Astrocyte of the cerebellum (primary cell): ENCODE measurements around the gene GRB10.
A peak's percentile ranks its signal among the peaks of the same experiment; 100 is the strongest.

Experiments used
- DNase-seq: peaks from one replicate; pipeline ENCODE4 v3.0.0-alpha.2; 2011; ENCODE audit warnings: low read depth
- H3K4me3 ChIP-seq: 2 replicates; pipeline ENCODE4 v1.5.1; 2011; ENCODE audit warnings: mild to moderate bottlenecking, low read depth, low read length, moderate library complexity
- in situ Hi-C: cut with HindIII; loops from 2 replicates; pipeline ENCODE4 v1.10.0; 2017; ENCODE audit warnings: low sequenced_read_pairs
- TF ChIP-seq, protein P1 (sequence below): IDR thresholded peaks from 2 replicates; pipeline ENCODE4 v1.5.1; 2012; ENCODE audit warnings: low read length, low read depth, moderate library complexity, mild to moderate bottlenecking; ENCODE audit errors: missing control alignments

The GRB10 gene

DNA sequence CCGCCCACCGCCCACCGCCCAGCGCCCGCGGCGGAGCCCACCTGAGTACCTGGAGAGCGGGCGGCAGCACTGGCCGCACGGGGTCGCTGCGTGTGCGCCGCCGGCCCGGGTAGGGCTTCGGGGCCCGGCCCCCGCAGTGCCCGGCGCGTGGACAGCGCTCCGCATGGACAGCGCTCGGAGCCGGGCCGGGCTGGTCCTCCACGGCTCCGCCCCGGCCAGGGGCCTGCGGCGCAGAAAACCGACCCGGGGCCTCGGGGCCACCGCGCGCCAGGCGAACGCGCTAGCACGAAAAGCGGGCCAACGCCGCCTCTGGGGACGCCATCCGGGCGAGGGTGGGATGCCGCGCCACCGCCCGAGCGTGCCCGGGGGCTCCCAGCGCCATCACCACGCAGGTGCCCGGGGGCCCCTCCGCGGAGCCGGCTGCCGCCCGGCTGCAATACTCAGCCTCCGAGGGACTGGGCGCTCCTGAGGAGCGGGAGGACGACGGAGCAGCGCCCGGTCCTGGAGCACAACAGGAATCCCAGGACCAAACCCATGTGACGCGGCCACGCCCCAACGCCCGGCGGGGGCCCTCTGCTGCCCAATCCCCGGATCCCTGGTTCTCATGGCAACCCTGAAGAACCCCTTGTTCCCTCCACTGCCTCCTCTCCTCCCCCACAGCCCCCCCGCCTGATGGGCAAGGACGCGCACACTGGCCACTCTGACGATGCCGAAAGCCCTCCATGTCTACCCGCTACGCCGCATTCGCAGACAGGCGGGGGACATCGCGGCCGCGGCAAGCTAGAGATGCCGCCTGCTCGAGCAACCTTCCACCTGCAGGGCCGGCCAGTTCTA is at the start of gene GRB10:
Gene GRB10, minus strand, starts transcription at position 522 of the 834 bp plus-strand sequence. CDS start 50,574 bp downstream, outside the sequence.
- peak within 1 kb of the TSS; percentile 48 for H3K4me3 ChIP-seq
- in situ Hi-C loops, result no loop called here
- DNase-seq, result no peak
- TF ChIP-seq, protein P1, sequence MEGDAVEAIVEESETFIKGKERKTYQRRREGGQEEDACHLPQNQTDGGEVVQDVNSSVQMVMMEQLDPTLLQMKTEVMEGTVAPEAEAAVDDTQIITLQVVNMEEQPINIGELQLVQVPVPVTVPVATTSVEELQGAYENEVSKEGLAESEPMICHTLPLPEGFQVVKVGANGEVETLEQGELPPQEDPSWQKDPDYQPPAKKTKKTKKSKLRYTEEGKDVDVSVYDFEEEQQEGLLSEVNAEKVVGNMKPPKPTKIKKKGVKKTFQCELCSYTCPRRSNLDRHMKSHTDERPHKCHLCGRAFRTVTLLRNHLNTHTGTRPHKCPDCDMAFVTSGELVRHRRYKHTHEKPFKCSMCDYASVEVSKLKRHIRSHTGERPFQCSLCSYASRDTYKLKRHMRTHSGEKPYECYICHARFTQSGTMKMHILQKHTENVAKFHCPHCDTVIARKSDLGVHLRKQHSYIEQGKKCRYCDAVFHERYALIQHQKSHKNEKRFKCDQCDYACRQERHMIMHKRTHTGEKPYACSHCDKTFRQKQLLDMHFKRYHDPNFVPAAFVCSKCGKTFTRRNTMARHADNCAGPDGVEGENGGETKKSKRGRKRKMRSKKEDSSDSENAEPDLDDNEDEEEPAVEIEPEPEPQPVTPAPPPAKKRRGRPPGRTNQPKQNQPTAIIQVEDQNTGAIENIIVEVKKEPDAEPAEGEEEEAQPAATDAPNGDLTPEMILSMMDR, result peak; percentile 9

DNA sequence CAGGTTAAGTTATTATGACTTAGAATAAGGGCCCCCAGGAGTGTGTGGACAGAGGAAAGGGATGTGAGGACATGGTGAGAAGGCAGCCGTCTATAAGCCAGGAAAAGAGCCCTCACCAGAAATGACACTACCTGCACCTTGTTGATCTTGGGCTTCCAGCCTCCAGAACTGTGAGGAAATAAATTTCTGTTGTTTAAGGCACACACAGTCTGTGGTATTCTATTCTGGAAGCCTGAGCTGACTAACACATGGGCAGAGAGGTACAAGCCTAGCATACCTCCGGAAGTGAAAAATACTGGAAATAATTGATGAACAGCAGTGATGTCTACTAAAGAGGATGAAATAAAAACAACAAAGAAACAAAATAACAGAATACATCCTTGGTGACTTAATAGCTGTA is 46.1 kb upstream of the GRB10 start:
- no peak overlapping the region for H3K4me3 ChIP-seq
- in situ Hi-C loops, result no loop called here
- TF ChIP-seq, protein P1, result no peak
- no peak for DNase-seq

DNA sequence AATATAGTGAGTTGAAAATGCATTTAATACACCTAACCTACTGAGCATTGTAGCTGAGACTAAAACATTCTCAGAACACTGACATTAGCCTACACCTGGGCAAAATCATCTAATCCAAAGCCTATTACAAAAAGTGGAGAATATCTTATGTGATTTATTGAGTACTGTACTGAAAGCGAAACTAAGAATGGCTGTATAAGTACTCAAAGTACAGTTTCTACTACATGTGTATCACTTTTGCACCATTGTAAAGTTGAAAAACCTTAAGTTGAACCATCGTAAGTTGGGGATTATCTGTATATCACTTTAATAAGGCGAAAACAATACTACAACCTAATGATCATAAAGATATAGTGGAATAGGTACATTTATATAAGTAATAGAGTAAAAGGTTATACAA is 45.4 kb upstream of the GRB10 start:
- TF ChIP-seq, protein P1, result no peak

DNA sequence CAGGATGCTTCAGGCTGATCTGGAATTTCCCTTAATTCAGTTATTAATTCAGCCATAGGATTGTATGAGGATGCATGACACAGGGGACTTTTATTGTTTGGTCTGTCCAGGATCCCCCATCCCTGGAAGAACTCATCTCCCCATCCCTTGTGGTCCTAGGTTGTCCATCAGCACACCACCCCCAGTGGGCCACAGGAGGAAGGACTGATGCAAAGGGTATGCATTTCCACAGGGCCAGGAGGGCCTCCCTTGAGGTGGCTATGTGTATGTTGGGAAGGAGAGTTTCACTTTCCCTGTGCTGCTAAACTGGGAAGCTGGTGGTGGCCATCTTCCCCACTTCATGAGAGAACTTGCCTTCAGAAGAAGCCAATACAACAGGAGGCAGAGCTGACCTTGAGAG is 44.6 kb upstream of the GRB10 start:
- H3K4me3 ChIP-seq, result no peak overlapping the region
- DNase-seq, result no peak
- TF ChIP-seq, protein P1, result no peak
- in situ Hi-C loops, result no loop called here

More for the DNA sequence above, 45.4 kb upstream of the GRB10 start:
- H3K4me3 ChIP-seq, result no peak overlapping the region
- in situ Hi-C loops, result no loop called here
- DNase-seq, result no peak

DNA sequence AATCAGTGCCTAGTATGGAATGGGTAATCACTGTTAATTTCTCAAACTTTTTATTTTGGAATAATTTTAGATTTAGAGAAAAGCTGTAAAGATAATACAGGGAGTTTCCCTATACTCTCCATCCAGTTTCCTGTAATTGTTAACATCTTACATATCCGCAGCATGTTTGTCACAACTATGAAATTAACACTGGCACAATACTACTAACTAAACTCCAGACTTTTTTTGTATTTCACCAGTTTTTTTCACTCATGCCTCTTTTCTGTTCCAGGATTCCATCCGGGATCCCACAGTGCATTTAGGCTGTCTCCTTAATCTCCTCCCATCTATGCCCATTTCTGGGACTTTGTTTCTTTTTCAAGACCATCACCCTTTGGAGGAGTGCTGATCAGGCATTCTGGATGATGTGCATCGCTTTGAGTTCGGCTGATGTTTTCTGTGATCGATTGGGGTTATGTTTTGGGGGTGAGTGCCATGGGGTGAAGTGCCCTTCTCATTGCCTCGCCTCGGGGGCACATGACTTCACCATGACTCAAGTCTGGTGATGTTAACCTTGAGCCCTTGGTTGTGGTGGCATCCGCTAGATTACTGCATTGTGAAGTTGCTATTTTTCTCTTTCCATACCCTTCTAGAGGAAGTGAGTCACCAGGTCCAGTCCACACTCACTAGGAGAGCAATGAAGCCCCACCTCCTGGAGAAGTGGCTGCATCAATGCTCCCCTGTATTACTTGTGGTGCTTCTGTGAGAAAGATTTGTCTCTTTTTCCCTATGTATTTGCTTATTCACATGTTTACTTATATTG is 43.9 kb upstream of the GRB10 start:
- in situ Hi-C loops, result no loop called here
- H3K4me3 ChIP-seq, result no peak overlapping the region
- DNase-seq, result peak; percentile 64
- TF ChIP-seq, protein P1, result peak; percentile 28

DNA sequence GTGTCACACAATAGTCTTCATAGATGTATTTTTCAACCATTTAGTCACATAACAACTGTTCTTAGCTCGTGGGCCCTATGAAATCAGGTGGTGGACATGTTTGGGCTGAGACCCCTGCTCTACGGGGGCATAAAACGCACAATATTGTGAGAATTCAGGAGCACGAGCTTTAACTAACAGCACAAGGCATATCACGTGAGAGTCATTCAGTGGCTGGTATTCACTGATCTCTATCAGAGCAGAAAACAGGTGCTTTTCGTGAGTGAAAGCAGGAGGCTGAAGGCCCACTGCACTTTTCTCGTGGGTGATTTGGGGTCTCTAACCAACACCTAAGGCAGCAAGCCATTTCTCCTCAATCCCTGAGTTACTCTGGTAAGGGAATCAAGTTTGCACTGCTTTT is 42.8 kb upstream of the GRB10 start:
- TF ChIP-seq, protein P1, result no peak

More for the DNA sequence above, 42.8 kb upstream of the GRB10 start:
- in situ Hi-C loops, result no loop called here
- DNase-seq, result no peak
- H3K4me3 ChIP-seq, result no peak overlapping the region
